Measurements from ENCODE around the gene NGF.
"Not testable (repeated sequence)": the region's sequence is repeated elsewhere in the genome, so short reads cannot be mapped to it uniquely, and the experiment has no call there.

The NGF gene

DNA sequence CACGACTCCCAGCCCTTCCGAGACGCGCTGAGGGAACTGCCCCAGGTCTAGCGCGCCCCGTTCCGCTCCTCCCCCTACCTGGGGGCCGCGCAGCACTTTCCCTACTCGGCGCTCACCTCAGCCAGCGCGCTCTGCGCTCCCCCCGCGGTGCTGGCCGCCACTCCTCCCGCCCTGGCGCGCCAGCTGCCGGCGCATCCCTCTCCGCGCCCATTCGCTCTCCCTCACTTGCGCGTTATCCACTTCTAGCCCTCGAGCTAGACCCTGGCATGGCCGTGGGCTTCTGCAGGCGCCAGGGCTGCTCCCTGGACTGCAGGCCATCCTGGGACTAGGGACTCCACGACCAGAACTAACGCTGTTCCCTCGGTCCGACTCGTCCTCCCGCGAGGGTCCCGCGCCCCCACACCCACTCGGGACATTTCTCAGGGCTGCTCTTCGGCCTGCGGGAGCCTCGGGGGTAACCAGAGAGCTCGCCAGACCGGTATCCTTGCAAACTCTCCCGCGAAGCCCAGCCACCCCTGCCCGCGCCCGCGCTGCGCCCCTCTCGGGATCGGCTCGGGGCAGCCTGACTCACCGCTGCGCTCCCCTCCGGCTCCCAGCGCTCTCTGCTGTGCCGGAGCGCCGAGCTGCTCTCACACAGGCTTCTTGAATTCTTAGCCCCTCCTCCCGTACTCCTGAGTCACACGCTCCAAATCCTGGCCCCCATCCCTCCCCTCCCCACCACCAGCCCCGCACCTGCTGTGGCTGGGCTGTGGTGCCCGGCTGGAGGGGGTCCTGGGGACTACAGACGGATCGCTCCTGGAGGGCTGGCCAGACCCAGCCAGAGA lies at the start of gene NGF:
TSS of gene NGF (minus strand) at position 617 of the 824 bp plus-strand sequence. CDS start 51,454 bp downstream, outside the sequence.
- no peak for DNase-seq

DNA sequence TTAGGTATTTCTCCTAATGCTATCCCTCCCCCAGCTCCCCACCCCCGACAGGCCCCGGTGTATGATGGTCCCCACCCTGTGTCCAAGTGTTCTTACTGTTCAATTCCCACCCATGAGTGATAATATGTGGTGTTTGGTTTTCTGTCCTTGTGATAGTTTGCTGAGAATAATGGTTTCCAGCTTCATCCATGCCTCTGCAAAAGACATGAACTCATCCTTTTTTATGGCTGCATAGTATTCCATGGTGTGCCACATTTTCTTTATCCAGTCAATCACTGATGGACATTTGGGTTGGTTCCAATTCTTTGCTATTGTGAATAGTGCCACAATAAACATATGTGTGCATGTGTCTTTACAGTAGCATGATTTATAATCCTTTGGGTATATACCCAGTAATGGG lies 45.4 kb upstream of the NGF start:
- DNase-seq, result not testable (repeated sequence)

DNA sequence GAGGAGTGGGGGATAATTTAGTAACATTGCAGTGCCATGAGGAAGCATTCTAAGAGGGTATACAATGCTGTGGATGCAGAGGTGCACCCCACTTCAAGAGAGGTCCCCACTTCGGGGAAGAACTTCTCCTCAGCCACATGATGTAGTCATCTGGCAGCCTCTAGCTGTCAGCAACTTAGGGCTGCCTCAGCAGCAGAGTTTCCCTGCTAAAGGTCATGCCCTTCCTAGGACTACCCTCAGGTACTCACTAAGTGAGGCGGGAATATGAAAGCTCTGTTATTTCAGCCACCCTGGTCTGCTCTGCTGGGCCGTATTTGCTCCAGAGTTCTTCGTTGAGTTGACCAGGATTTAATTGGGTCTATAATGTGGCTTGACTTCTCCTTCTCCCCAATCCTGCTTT lies 41.9 kb upstream of the NGF start:
- DNase-seq, result no peak

DNA sequence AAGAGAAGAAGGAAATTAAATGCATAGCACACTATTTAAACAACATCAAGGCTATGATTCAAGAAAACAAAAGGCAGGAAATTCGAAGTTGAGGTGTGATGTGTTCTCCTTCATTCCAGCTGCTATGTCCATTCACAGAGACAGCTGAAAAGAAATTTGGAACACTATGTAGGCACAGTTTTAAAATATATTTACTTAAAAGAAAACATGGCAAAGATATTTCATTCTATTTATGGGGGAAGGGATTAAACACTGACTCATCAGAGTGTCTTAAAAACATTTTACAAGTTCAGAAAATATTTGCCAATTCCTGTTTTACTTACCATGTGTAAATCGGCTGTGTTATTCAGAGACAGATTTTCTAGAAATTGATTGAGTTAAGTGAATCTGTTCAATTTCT lies 39.4 kb upstream of the NGF start:
- no peak for DNase-seq

DNA sequence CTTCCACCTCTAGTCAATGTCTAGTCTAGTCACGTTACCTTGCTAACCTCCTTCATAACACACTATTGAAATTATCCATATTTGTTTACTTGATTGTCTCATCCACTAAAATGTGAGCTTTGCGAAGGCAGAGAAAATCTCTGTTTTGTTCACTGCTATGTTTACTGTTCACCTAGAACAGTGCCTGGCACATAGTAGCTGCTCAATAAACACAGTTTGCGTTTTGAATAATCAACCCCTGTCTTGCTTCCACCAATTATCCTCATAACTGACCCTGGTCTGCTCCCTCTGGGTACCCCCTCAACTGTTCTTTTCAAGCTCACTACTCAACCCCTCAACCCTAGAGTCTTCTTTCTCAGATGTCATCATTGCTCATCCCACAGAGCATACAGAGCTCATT lies 36.5 kb upstream of the NGF start:
- no peak for DNase-seq

DNA sequence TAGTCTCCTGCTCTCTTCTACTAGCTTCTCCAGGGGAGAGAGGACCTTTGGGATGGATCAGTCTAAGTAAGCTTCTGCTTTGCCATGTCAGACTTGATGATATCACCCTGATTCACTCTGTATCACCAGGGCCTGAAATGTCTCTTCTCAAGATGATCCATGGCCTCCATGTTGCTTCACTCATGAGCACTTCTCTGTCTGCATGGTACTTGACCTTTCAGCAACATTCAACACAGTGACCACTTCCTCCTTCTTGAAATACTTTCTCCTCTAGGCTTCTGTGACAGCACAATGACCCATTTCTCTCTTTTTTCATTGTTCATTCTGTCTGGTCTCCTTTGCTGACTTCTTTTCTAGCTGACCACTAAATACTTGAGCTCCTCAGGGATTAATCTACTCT lies 35.3 kb upstream of the NGF start:
- DNase-seq, result no peak

DNA sequence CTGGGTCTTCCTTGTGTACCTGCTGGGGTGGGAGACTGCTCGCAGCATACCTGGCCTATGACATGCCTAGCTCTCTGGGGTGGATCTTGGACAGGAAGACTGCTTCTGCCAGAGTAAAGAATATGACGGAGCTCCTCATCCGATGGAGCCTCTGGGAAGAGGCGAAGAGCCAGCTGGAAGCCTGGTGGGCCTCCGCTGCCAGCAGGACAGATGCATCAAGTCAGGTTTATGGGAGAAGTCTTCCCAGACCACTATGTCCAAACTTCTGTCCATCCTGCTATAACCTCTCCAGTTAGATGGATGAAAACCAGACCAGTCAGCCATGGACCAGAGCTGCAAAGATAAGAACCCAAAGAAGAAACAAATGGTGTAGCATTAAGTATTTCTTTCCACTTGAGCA lies 27.7 kb upstream of the NGF start:
- no peak for DNase-seq

DNA sequence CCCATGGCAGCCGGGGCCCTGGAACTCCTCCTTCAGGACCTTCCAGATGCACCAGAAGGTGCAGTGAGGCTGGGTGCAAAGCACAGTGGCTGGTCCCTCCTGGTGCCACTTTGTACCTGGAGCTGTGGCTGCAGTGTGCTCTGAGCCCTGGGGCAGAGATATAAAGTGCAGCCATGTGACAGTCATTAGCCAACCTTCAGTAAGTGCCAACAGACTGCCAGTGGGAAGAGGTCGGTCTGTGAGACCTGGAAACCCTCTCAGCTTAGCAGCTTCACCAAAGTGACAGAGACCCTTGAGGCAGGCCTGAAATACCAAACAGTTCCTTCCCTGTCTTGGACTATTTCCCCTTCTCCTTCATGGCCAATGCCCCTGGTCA lies 26.7 kb upstream of the NGF start:
- no peak for DNase-seq

DNA sequence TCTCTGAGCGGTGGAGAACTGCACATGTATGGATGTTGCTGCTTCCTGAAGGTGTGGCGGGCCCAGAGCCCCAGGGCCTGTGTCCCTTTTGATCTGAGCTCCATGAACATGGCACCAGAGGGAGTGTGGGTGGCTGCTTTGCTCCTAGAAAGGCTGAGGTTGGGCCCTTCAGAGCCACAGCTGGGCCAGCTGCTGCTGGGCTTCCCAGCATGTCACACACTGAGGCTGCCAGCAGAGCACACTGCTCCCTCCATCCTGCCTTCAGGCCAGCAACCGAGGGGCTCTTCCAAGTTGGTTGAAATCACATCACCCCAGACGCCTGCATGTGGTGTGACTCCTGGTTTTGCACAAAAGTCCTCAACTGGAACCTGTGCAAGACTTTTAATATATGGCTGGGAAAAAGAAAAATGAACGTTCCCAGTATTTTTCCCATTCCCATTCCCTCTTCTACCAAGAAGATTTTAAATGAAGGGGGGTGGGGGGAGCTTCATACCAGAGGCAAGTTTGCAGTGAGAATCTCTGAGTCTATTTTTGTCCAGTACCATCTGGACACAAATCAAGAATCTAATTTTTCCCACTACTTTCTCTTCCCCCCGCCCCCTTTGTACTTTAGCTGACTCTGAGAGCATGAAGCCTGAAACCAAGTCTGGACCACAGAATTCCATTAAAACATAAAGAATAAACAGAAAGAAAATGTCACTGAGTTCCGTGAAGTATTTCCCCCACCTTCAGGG lies 26.2 kb upstream of the NGF start:
- DNase-seq, result no peak

DNA sequence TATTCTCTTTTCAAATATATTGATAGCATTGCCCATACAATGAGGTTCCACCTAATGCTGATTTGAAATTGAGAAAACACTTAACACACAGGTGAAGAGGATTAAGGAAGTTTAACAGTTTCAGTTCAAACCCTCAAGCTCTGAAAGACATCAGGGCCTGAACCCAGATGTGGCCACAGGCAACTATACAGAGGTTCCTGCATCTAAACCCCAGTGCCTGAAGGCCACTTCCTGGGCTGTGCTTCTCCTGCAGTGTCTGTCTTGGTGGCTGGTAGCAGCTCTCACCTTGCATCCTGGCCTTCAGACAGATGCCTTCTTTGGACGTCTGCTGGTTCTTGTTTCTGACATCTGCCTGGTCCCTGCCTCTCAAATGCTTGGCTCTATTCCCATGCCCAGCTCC lies 25.1 kb upstream of the NGF start:
- no peak for DNase-seq

DNA sequence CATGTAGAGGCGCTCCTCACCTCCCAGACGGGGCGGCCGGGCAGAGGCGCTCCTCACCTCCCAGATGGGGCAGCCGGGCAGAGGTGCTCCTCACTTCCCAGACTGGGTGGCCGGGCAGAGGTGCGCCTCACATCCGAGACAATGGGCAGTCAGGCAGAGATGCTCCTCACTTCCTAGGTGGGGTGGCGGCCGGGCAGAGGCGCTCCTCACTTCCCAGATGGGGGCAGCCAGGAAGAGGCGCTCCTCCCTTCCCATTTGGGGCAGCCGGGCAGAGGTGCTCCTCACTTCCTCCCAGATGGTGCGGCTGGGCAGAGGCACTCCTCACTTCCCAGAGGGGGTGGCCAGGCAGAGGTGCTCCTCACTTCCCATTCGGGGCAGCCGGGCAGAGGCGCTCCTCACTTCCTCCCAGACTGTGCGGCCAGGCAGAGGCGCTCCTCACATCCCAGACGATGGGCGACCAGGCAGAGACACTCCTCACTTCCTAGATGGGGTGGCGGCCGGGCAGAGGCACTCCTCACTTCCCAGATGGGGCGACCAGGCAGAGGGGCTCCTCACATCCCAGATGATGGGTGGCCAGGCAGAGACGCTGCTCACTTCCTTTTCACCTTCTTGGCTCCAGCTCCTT lies 22.6 kb upstream of the NGF start:
- not testable (repeated sequence) for DNase-seq

DNA sequence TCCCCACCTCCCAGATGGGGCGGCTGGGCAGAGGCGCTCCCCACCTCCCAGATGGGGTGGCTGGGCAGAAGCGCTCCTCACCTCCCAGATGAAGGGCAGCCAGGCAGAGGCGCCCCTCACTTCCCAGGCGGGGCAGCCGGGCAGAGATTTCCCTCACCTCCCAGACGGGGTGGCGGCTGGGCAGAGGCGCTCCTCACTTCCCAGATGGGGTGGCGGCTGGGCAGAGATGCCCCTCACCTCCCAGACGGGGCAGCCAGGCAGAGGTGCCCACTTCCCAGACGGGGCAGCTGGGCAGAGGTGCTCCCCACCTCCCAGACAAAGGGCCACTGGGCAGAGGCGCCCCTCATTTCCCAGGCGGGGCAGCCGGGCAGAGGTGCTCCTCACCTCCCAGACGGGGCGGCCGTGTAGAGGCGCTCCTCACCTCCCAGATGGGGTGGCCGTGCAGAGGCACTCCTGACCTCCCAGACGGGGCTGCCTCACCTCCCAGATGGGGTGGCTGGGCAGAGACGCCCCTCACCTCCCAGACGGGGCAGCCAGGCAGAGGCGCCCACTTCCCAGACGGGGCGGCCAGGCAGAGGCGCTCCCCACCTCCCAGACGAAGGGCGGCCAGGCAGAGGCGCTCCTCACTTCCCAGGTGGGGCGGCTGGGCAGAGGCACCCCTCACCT lies 21.9 kb upstream of the NGF start:
- DNase-seq, result not testable (repeated sequence)

DNA sequence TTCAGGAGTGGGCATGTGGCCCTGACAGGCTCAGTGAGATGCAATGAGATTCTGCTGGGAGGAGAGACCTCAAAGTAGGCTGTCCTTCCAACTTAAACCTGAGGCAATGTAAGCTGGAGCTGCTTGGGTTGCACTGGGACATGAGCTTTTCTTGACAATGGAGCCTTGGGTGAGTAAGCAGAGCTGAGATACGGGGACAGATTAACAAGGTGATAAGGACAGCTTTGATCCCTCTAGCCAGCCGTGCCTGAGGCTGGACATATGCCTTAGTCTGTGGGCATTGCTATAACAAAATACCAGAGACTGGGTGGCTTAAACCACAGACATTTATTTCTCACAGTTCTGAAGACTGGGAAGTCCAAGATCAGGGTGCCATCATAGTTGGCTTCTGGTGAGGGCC lies 18.3 kb upstream of the NGF start:
- no peak for DNase-seq

DNA sequence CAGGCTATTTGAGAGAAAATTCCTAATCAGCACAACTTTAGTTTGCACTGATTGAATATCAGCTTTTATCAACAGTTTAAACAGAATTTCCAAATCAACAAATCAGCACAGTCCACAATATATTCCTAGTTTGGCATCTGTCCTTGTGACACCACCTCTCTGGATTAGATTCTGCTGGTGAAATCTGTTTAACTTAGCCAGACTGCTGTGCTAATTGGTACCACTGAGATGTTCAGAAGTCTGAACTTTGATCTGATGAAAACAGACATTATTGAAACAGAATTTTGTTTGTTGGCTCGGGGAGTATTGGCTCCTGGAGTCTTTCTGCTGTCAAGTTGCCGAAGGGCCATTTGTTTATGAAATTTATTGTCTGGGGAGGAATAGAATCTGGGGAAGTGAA lies 17.0 kb upstream of the NGF start:
- no peak for DNase-seq

DNA sequence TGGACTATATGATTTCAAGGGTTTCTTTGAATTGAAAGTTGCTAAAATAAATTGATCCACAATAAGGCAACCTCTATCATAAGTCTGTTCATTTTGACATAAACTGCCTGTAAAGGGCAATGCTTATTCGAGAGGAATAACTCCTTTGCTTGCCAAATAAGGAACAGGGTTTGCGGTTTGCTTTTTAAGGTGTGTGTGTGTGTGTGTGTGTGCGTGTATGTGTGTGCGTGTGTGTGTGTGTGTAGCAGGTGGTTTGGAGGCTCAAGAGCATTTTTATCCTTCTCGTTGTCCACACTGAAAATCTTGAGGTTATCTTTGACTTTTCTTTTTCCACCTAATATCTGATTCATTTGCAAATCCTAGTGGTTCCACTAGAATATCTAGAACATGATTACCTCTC lies 13.1 kb upstream of the NGF start:
- DNase-seq, result no peak

DNA sequence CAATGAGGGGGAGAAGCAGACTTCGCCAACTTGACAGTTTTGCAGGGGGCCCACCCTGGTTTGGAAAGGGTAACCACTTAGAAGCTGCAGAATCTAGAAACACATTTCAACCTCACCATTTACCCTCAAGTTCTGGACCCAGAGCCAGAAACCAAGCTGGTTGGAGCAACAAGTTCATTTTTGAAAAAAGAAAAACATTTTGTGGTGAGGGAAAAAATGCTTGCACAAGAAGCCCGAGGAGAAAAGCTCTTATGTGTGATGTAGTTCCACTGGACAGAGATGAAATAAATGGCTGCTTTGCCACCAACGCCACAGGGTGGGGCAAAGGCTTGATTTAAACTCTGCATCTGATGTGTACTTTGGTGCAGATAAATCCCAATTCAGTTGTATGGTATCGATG lies 10.6 kb upstream of the NGF start:
- no peak for DNase-seq

DNA sequence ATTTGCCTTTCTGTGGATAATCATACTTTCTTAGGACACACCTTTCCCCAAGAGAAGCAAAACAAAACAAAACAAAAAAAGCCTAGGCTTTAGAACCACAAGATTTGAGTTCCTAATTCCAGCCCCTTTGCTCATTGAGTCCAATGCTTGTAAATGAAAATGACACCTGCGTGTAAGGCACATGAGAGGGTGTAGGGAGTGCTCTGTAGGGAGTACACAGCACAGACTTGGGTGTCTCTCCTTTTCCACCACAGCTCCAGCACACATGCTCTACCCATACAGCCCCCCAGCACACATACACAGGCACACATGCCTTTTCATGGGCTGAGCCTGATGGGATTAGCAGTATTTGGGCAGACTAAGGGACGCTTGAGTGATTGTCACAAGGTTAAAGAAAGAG lies 9.2 kb upstream of the NGF start:
- DNase-seq, result no peak

DNA sequence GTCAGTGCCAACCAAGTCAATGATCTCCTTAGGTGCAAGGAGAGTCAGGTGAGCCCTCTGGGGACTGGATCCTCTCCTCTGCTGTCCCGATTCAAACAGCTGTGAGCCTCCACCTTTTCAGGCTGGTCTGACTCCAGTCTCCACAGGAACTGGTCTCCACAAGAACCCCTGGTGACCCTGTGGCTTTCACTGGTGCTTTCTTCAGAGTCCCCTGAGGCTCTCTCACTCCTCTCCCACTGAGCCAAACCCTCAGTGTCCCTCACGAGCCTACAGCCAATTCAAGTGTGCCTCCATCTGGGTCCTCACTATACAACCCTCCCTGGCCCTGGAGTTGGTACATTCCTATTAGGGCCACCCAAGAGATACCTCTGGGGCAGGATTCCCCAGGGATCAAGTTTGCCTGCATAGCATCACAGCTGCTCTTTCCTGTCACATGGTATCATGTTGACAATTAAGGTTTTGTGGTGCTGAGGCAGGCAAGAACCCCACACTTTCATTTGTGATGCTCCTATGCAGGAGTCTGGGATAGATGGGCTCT lies 5.2 kb upstream of the NGF start:
- DNase-seq, result no peak

DNA sequence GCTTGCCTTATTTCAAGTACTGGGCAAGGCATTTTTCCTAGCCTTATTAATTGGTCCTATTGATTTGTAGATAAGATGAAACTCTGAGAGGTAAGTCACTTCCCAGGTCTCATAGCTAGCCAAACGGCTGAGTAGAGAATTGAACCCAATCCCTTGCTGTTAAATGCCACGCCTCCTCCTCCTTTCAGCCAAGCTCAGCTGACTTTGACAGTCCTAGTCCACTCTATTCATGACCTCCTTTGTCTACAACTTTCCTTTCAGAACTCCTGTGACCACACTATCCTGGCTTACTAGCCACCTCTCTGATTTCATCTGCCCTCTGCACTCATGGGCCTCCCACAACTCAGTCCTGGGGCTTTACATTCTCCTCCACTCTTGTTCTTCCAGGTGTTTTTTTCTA lies 3.9 kb upstream of the NGF start:
- no peak for DNase-seq

DNA sequence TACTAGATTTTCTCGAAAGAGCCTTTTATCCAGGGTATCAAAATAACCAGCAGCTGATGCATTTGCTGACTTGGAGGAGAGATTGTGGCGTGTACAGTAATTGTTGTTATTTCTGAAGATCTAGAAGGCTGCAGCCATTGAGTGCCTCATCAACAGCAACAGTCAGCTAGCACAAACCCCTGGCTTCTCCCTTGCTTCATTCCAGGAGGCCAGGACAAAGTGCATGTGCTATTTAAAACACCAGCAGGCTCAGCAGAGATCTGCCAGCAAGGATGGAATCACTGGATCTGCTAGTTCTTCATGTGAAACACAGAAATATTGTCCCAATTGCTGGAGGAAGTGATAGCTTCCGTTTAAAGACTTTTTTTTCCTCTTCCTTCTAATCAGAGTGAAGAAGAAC lies 2.8 kb upstream of the NGF start:
- DNase-seq, result no peak

DNA sequence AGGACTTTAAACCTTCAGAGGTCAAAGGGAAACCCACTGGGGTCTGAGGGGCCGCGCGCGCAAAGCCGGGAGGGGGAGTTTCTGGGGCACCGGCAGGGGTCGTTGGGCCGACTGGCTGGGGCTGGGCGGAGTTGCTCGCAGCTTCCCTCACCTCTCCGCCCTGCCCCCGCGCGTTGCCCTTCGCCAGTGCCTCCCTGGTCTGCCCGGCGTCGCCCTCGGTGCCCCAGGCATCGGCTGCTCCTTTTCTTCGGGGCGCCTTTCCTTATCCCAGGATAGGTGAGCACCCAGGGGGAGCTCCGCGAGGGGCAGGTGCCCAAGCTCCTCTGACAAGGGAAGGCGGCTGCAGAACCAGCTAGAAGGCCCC lies 390 bp upstream of the NGF start:
- DNase-seq, result no peak

DNA sequence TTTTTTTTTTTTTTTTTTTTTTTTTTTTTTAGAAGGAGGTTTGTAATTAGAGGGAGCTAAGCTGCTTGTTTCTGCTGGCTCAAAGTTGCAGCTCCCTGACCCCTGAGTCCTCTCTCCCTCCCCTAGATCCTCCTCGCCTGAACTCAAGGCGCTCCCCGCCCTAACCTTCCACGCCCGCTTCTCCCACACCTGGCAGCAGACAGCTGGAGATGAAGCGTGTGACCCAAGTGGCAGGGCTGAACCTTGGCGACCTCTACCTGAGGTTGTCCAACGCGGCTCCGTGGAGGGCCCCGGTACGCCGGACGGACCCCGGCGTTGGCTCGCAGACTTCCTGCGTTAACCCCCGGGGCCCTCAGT lies 795 bp downstream of the NGF start:
- DNase-seq, result no peak

DNA sequence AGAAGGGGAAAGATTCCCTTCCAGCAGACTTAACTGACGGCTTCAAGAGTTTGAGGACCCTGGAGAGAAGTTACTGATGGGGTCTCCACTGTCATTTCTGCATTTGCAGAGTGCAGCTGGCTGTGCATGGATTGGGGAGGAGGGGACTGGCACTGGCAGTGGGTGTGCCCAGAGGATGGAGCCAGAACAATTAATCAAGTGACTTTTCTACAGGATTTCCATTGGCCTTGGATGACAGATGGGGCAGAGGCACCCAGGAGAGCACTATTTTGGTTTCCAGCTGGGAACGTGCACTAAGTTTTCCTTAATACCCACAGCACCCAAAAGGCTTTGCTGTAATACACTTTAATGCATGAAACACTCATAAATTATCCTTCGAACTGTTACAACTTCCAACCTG lies 1.3 kb downstream of the NGF start:
- DNase-seq, result no peak
